GM12864 (cell line): ENCODE measurements around the gene PRKD3.

Experiments
- DNase-seq: peaks from one replicate; pipeline ENCODE4 v3.0.0-alpha.2; 2011; ENCODE audit warnings: low read depth
- H3K4me3 ChIP-seq: 2 replicates; pipeline ENCODE4 v1.5.1; 2011; ENCODE audit warnings: mild to moderate bottlenecking, low read depth, low read length, control low read depth
- TF ChIP-seq, protein P1 (sequence below): IDR thresholded peaks from 2 replicates; pipeline ENCODE4 v1.5.1; 2011; ENCODE audit warnings: low read depth, mild to moderate bottlenecking, moderate library complexity, low read length, control low read depth, inconsistent platforms; ENCODE audit errors: missing control alignments

PRKD3 gene

DNA sequence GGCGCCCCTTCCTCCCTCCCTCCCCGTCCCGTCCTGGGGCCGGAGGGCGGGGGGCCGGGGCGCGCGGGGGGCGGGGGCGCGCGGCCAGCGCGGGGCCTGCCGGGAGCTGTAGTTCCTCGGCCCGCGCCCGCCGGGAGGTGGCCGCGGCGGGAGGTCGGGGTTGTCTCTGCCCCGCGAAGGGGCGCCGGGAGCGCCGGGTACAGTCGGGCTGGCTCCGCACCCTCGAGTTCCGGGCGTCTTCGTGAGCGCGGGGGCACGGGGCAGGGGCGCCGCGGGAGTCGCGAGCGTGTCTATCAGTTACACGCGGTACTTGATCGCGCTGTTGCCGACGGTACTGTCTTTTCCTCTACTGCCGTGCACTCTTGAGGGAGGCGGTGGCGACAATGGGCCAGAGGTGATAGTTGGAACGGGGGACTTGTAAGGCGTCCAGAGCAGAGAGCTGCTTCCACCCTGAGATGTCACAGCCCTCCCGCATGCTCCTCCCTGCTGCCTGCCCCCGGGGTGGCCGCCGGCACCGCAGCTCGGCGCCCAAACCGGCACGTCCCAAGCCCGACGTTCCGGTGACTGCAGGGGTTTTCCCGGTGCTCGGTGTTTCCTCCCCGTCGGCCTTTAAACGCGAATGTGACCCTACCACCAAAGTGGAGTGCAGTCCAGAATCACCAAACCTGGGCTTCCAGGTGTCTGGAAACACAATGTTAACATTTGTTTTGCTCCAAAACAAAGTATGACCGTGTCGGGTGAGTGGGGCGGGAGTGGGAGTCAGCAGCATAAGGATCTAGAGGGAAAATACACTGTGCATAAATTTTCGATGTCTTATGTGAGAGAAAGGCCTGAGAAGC, at the start of gene PRKD3:
TSS of gene PRKD3 (minus strand) at position 48 of the 839 bp plus-strand sequence. CDS start 8,309 bp downstream, outside the sequence.
- H3K4me3 ChIP-seq, result peak within 1 kb of the TSS; percentile 71
- DNase-seq, result no peak
- TF ChIP-seq, protein P1, sequence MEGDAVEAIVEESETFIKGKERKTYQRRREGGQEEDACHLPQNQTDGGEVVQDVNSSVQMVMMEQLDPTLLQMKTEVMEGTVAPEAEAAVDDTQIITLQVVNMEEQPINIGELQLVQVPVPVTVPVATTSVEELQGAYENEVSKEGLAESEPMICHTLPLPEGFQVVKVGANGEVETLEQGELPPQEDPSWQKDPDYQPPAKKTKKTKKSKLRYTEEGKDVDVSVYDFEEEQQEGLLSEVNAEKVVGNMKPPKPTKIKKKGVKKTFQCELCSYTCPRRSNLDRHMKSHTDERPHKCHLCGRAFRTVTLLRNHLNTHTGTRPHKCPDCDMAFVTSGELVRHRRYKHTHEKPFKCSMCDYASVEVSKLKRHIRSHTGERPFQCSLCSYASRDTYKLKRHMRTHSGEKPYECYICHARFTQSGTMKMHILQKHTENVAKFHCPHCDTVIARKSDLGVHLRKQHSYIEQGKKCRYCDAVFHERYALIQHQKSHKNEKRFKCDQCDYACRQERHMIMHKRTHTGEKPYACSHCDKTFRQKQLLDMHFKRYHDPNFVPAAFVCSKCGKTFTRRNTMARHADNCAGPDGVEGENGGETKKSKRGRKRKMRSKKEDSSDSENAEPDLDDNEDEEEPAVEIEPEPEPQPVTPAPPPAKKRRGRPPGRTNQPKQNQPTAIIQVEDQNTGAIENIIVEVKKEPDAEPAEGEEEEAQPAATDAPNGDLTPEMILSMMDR, result no peak

DNA sequence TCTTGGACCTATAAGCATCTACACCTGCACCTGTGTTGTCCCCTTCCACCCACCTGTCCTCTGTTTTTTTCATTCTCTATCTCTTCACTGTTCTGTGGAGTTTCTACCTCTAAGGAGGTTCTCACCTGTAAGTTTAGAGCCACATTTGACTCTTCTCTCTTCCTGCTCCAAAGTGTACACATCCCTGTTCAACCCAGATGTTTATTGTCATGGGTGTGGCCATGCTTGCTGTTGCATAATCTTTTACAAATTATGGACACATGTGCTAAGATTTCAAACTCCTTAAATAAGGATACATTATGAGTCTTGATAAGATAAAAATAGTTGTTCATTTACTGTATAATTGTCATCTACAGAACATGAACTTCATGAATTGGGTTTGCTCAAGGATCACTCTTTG, 47.4 kb upstream of the PRKD3 start:
- no peak overlapping the region for H3K4me3 ChIP-seq
- DNase-seq, result no peak
- TF ChIP-seq, protein P1, result no peak

DNA sequence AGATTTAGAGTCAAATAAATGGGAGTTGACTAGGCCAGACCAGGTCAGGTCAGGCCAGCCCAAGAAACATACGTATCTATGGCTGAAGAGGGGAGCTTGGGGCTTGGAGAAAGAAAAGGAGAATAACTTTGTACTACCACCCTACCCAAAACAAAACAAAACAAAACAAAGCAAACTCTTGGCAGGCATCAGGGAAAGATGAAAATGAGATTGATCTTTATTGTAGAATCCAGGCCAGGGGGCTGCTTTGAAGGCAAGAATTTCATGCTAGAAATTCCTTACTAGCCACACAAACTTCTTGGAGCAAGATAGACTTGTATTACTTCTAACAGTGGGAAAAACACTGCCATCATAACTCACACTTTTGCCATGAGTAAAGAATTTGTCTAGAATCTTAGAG, 46.0 kb upstream of the PRKD3 start:
- no peak overlapping the region for H3K4me3 ChIP-seq
- TF ChIP-seq, protein P1, result no peak
- DNase-seq, result no peak

DNA sequence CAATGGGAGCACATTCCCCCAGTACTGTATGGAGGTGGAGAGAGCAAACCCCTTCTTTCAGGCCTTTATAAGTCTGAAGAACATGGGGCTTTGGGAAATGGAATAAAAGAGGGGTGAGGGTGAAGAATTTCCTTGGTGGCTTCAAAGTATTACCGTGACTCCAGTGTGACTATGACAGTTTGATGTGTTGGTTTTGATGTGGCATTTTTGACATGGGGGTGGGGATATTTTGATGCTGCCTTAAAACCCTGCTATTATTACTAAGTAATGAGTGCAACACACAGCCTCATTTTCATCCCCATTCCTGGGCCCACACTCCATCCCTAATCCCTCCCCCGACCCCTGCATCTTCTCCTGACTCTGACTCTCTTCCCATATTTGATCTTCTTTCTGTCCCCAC, 43.4 kb upstream of the PRKD3 start:
- TF ChIP-seq, protein P1, result no peak
- H3K4me3 ChIP-seq, result no peak overlapping the region
- no peak for DNase-seq

DNA sequence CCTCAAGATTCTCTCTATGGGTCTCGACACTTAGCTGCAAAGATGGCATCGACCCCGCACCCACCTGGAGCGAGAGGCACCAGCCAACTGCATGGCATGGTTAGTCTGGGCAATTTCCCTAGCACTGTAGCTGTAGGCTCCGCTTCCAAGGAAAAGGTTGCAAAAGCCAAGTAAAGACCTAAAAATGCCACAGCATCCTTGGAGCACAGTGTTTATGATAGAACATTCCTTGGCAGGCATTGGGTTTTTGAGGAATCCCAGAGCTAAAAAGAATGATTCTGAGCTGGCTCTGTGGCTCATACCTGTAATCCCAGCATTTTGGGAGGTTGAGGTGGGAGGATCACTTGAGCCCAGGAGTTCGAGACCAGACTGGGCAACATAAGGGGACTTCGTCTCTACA, 42.7 kb upstream of the PRKD3 start:
- DNase-seq, result no peak
- TF ChIP-seq, protein P1, result no peak

DNA sequence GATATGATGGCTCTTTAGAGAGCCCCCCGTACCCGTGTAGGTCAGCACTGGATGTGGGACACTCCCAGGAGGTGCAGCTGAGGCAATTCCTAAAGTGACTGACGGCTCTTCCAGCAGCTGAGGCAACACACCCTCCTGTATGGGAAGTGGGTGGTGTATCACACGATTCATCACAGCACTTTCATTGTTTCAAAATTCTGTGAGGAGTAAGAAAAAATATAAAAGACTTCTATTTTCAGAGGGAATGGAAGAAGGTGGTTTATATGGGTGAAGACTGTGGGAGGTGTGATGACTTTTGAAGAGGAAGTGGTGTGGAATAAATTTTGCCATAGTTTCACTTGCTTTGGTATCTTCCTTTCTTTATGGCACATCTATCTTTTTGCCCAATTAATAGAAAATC, 42.1 kb upstream of the PRKD3 start:
- no peak for DNase-seq
- TF ChIP-seq, protein P1, result no peak
- no peak overlapping the region for H3K4me3 ChIP-seq

More for the DNA sequence above, 42.7 kb upstream of the PRKD3 start:
- H3K4me3 ChIP-seq, result no peak overlapping the region

DNA sequence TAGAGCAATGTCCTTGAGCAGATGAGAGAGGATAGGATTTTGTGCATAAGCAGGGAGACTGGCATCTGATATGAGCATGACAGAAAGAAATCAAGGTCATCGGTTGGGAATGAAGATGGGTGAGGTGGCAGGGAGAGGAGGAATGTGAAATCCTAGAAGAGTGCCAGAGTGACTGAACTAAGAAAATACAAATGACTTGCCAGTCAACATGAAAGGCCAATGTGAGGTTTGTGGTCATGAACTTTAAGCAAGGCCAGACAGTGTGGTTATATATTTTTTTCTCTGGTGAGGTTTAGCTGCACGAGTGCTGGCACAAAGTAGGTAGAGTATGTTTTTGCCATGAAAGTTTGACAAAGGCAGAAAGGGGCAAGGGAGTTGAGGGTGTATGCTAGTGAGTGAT, 41.0 kb upstream of the PRKD3 start:
- TF ChIP-seq, protein P1, result no peak
- no peak overlapping the region for H3K4me3 ChIP-seq
- DNase-seq, result no peak
